ENCODE measurements around the gene OR52H1.

The OR52H1 gene

GRCh38 chr11:5531053-5531831, 17.1 kb downstream of the OR52H1 start:
- no peak for DNase-seq

DNA sequence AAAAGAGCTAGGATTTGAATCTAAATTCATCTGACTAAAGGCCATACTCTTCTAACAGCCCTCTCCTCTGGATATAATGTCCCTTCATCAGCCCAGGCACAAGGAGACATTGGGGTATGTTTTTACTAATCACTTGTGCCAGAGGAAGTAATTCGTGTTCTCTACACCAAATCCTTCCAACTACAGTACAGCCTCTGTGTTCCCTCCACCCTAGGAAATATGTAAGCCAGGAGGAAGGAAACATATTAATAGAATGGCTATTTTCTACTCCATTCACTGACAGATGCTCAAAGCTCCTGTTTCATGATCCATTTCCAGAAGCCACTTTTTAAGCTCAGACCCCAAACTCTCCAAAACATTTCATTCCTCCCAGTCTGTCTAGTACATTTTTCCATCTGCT, 19.8 kb downstream of the OR52H1 start:
- no peak for DNase-seq

- no peak for DNase-seq
Observed at GRCh38 chr11:5527716-5528115, 20.6 kb downstream of the OR52H1 start.

DNA sequence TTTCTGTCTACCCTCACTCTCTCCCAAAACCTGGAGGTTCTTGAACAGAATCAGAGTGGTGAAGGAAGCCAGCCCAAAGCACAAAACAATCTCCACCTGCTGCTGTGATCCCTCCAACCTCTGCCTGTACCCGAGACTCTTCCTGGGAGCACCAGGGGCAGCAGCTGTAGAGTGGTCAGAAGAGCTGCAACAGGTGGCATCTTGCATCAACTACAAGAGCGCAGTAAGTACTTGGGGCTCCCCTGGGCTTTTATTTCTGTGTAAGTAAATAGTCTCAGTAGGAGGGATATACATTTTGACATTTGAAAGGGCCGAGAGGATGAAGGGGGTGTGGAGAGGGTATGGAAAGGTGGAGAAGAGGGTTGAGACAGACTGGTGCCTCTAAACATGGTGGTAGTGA, 23.6 kb downstream of the OR52H1 start:
- no peak for DNase-seq

DNA sequence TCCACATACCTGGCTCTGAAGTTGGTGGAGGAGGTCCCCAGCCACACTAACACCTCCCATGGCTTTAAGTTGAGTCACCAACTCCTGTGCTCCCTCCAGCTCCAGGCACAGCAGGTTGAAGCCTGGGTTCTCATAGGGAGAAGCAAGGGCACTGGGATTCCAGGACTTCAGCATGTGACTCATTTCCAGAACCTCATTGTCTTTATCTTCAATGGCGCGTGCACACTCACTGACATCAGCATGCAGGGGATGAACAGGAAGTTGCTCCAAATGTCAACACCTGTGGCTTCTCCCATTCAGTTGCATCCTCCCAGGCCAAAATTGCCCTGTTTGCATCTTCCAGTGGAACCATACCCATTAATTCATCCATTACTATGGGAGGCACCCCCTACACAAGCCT, 26.0 kb downstream of the OR52H1 start:
- no peak for DNase-seq

- DNase-seq, result no peak
Observed at GRCh38 chr11:5521540-5521939, 26.8 kb downstream of the OR52H1 start.

DNA sequence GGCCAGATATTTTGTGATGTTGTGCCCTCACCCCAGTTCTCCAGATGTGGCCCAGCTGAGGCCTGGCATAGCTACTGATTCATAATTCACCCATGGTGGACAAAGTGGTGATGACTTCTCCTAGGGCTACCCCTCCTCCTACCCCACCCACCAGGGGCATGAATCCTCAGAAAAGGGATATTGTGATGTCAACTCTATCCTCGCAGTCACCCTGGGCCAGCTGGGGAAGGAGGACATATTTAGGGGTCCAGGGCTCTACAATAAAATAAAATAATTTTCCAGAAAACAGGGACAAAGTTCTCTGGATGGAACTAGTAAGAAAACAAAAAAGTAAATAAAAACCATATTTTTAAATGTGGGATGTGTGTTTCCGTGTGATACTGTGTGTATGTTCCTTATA, 31.7 kb downstream of the OR52H1 start, which contains the start of gene UBQLNL:
Gene UBQLNL, minus strand, starts transcription at position 101 of the 400 bp plus-strand sequence. CDS start 258 bp downstream, outside the sequence.
- no peak for DNase-seq

DNA sequence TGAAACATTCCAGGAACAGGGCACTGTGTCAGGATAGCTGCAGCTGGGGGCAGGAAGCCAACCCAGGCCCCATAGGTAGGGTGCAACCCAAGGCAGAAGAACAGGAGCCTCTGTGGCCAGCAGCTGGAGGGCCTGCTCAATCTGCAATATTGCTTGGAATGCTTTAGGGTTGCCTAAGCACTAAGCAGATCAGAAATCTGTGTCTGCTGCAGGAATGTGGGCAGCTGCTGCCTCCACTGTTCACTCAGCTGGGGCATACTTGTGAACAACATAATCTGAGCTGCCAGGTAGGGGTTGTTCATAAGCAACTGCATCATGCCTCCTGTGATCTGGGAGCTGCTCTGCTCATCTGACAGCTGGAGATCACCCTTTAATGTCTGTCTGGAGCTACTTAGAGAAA, 33.5 kb downstream of the OR52H1 start:
- DNase-seq, result no peak

GRCh38 chr11:5509803-5510202, 38.5 kb downstream of the OR52H1 start, which contains the start of gene UBQLN3:
Gene UBQLN3, minus strand, starts transcription at chr11:5509957. Its CDS starts 399 bp downstream, at chr11:5509558.
- no peak for DNase-seq

DNA sequence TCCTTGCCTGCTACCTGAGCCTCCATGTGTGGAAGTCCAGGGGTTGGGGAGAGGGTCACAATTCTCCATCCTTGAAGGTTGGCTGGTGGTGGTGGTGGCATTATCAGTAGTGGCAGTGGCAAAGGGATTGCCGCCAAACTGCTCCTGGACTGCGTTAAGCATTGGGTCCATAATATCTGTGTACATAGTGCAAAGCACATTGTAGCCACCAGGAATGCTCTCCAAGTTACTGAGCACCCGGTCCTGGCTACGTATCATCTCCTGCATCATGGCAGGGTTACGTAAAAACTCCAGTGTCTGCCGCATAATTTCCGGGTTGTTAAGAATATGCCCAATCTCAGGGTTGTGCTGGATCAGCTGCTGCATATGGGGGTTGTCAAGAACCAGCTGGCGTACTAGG, 39.7 kb downstream of the OR52H1 start:
- DNase-seq, result no peak

GRCh38 chr11:5507933-5508305, 40.4 kb downstream of the OR52H1 start:
- no peak for DNase-seq

- no peak for DNase-seq
Observed at GRCh38 chr11:5507177-5507932, 41.0 kb downstream of the OR52H1 start.

- no peak for DNase-seq
Observed at GRCh38 chr11:5505363-5506048, 42.8 kb downstream of the OR52H1 start.

- no peak for DNase-seq
Observed at GRCh38 chr11:5504403-5504921, 43.9 kb downstream of the OR52H1 start.

DNA sequence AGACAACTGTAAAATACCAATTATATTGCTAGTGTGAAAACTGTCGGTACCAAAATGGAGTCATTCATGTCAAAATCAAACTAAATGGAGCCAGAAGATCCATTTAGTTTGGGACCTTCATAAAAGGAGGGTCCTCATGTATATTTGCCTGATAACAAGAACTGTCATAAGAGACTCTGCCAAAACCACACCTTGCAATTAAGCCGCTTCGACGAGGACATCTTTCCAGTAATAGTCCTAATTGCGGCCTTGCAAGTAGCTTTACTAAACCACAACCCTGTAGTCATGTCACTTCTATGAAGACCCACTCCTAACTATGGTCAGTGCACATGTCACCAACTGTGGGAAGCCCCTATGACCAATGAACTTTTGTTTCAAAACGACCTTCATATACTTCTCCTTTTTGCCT, 47.9 kb downstream of the OR52H1 start:
- no peak for DNase-seq

GRCh38 chr11:5499671-5500070, 48.7 kb downstream of the OR52H1 start:
- DNase-seq, result no peak

All from NCI-H526 (cell line).